ENCODE results near the gene DNAH2.

- no peak for TF ChIP-seq POLR2AphosphoS5 (IDR thresholded peaks at IDR 0.05; ENCODE audit: low read depth, low read length)
- TF ChIP-seq EP300 (IDR thresholded peaks at IDR 0.05; ENCODE audit: borderline replicate concordance in 1 of 2, low read depth in 1 of 2, low read length in 1 of 2), result no peak
- no peak for TF ChIP-seq RFX5 (IDR thresholded peaks at IDR 0.05; ENCODE audit: low read length)
- no peak for TF ChIP-seq EZH2phosphoT487 (IDR thresholded peaks at IDR 0.05; ENCODE audit: borderline replicate concordance, low read depth)
Observed at GRCh38 chr17:7674934-7675333, 42.6 kb upstream of the DNAH2 start.

Data from SK-N-SH (cell line).